NCI-H345 treated with DMSO at 0.1 percent for 48 hours (cell line): ENCODE results near the gene RAB33A.
"Not testable (repeated sequence)": the region's sequence is repeated elsewhere in the genome, so short reads cannot be mapped to it uniquely, and the experiment has no call there.

ENCODE experiments used
- DNase-seq: peaks from one replicate; lab custom pipeline; 2025; ENCODE audit not compliant: unreplicated experiment; lab: John Stamatoyannopoulos, UW

The RAB33A gene

DNA sequence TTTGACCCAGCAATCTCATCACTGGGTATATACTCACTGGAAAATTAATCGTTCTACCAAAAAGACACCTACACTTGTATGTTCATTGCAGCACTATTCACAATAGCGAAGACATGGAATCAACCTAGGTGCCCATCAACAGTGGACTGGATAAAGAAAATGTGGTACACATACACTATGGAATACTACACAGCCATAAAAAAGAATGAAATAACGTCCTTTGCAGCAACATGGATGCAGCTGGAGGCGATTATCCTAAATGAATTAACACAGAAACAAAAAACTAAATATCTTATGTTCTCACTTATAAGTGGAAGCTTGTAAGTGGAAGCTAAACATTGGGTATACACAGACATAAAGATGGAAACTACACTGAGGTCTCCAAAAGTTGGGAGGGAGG lies 59.4 kb downstream of the RAB33A start:
- DNase-seq: not testable (repeated sequence)
